H1 (cell line): ENCODE results near the gene GAMT. TPM values are rescaled to one million over a fixed set of nuclear protein-coding genes. Genes with fewer than 3 reads are reported as not detected.

Source experiments
- CTCF ChIA-PET: fragments of 300-600 bp; sonication (Branson Sonifier 250); formaldehyde crosslinking; loops from one replicate; lab custom pipeline; 2021; ENCODE audit not compliant: partially characterized antibody; lab: Charles Lee
- POLR2A ChIA-PET: fragments of 300-600 bp; sonication (Branson Sonifier 250); formaldehyde crosslinking; loops from one replicate; lab custom pipeline; 2021; ENCODE audit warnings: inconsistent platforms; ENCODE audit not compliant: partially characterized antibody; lab: Charles Lee
- DNase-seq, 2 experiments: peaks; one replicate each; pipeline versions ENCODE4 v3.0.0 to v3.0.0-alpha.2; 2010 to 2022; ENCODE audit warnings: low spot score in 2 of 2, low read depth in 1 of 2, mixed read lengths in 1 of 2
- FAIRE-seq: peaks from 2 replicates; lab custom pipeline; 2011; peaks lifted over from hg19 to GRCh38; lab: Jason Lieb, UNC
- H2AFZ ChIP-seq: 2 replicates; pipeline ENCODE4 v1.8.1; 2012; ENCODE audit warnings: low read length, inconsistent platforms
- H2AK5ac ChIP-seq: 2 replicates; pipeline ENCODE4 v1.6.1; 2013; ENCODE audit warnings: low read depth, low read length
- H2BK120ac ChIP-seq: replicated peaks from 2 replicates; pipeline ENCODE3; 2013; ENCODE audit warnings: low read depth, low read length, inconsistent platforms
- H2BK12ac ChIP-seq: 2 replicates; pipeline ENCODE4 v1.6.1; 2013; ENCODE audit warnings: low read depth, low read length
- H2BK15ac ChIP-seq: 2 replicates; pipeline ENCODE4 v1.6.1; 2013; ENCODE audit warnings: low read length
- H2BK20ac ChIP-seq: 2 replicates; pipeline ENCODE4 v1.6.1; 2013; ENCODE audit warnings: low read length
- H2BK5ac ChIP-seq: 2 replicates; pipeline ENCODE4 v1.6.1; 2013; ENCODE audit warnings: low read depth, low read length
- H3K14ac ChIP-seq: 2 replicates; pipeline ENCODE4 v1.6.1; 2013; ENCODE audit warnings: inconsistent platforms; ENCODE audit not compliant: insufficient read length
- H3K18ac ChIP-seq: 2 replicates; pipeline ENCODE4 v1.6.1; 2013; ENCODE audit warnings: low read length; ENCODE audit errors: extremely low read depth
- H3K23ac ChIP-seq: 2 replicates; pipeline ENCODE4 v1.6.1; 2013; ENCODE audit warnings: inconsistent platforms; ENCODE audit not compliant: insufficient read length
- H3K23me2 ChIP-seq: 2 replicates; pipeline ENCODE4 v1.6.1; 2013; ENCODE audit warnings: low read depth, low read length
- H3K27ac ChIP-seq: 2 replicates; pipeline ENCODE4 v1.6.1; 2011; ENCODE audit warnings: low read depth, low read length, inconsistent platforms
- H3K27me3 ChIP-seq, 4 experiments: replicated peaks in 1 of 4; 1 replicate in 1 of 4; 2 replicates in 3 of 4; pipeline versions ENCODE4 v1.6.1 to v1.8.1; 2011 to 2013; ENCODE audit warnings: low read length in 3 of 4, mild to moderate bottlenecking in 3 of 4, inconsistent platforms in 2 of 4, mixed read lengths in 2 of 4, moderate library complexity in 1 of 4; ENCODE audit not compliant: control insufficient read depth in 3 of 4, insufficient read depth in 3 of 4; ENCODE audit errors: extremely low read depth in 1 of 4
- H3K36me3 ChIP-seq, 4 experiments: 2 replicates each; pipeline versions ENCODE4 v1.6.1 to v1.8.1; 2011 to 2013; ENCODE audit warnings: mild to moderate bottlenecking in 4 of 4, low read length in 3 of 4, moderate library complexity in 2 of 4, control low read depth in 1 of 4, inconsistent platforms in 1 of 4; ENCODE audit not compliant: insufficient read depth in 4 of 4, control insufficient read depth in 2 of 4
- H3K4ac ChIP-seq: replicated peaks from 2 replicates; pipeline ENCODE3; 2013; ENCODE audit warnings: low read length, low read depth, mixed read lengths, inconsistent platforms; ENCODE audit not compliant: insufficient read length
- H3K4me1 ChIP-seq, 4 experiments: replicated peaks in 1 of 4; 1 replicate in 1 of 4; 2 replicates in 3 of 4; pipeline versions ENCODE4 v1.6.1 to v1.8.1; 2011 to 2013; ENCODE audit warnings: low read length in 3 of 4, inconsistent platforms in 2 of 4, mixed read lengths in 1 of 4; ENCODE audit not compliant: insufficient read depth in 4 of 4, control insufficient read depth in 3 of 4
- H3K4me2 ChIP-seq, 2 experiments: 2 replicates each; pipeline versions ENCODE4 v1.6.1 to v1.8.1; 2011 to 2013; ENCODE audit warnings: low read depth in 2 of 2, low read length in 2 of 2, control low read depth in 1 of 2, inconsistent platforms in 1 of 2, mild to moderate bottlenecking in 1 of 2; ENCODE audit not compliant: insufficient read depth in 1 of 2
- H3K4me3 ChIP-seq, 4 experiments: fragments of 200-600, 300-600 bp in 1 of 4; sonication (generic), shearing (Covaris generic), sonication (Bioruptor Twin) in 1 of 4; 2 replicates each; pipeline versions ENCODE4 v1.5.1 to v1.8.1; 2011 to 2016; ENCODE audit warnings: low read length in 4 of 4, low read depth in 3 of 4, control low read depth in 2 of 4, inconsistent platforms in 2 of 4, mild to moderate bottlenecking in 2 of 4, mixed read lengths in 1 of 4, moderate library complexity in 1 of 4; ENCODE audit not compliant: insufficient read depth in 2 of 4; ENCODE audit errors: extremely low read depth in 1 of 4
- H3K56ac ChIP-seq: replicated peaks from 2 replicates; pipeline ENCODE3; 2013; ENCODE audit warnings: low read depth, mild to moderate bottlenecking, mixed read lengths, low read length, inconsistent platforms; ENCODE audit not compliant: insufficient read length
- H3K79me1 ChIP-seq: 2 replicates; pipeline ENCODE4 v1.6.1; 2013; ENCODE audit warnings: low read depth, low read length, control low read depth
- H3K79me2 ChIP-seq, 2 experiments: 2 replicates each; pipeline versions ENCODE4 v1.6.1 to v1.8.1; 2012 to 2013; ENCODE audit warnings: low read length in 2 of 2, mild to moderate bottlenecking in 2 of 2, inconsistent platforms in 1 of 2; ENCODE audit not compliant: insufficient read depth in 2 of 2, control insufficient read depth in 1 of 2
- H3K9ac ChIP-seq, 4 experiments: replicated peaks in 1 of 4; 1 replicate in 1 of 4; 2 replicates in 3 of 4; pipeline versions ENCODE4 v1.6.1 to v1.8.1; 2011 to 2013; ENCODE audit warnings: low read depth in 3 of 4, low read length in 3 of 4, control low read depth in 2 of 4, mild to moderate bottlenecking in 2 of 4, moderate library complexity in 2 of 4, inconsistent platforms in 1 of 4; ENCODE audit errors: extremely low read depth in 1 of 4
- H3K9me3 ChIP-seq, 2 experiments: 2 replicates each; pipeline versions ENCODE4 v1.6.1 to v1.8.1; 2012 to 2013; ENCODE audit warnings: mild to moderate bottlenecking in 2 of 2, moderate library complexity in 2 of 2, control low read depth in 1 of 2, inconsistent platforms in 1 of 2, low read depth in 1 of 2, low read length in 1 of 2, mixed read lengths in 1 of 2; ENCODE audit not compliant: insufficient read depth in 2 of 2
- H4K20me1 ChIP-seq, 2 experiments: replicated peaks in 1 of 2; 2 replicates each; pipeline versions ENCODE3 to v1.8.1; 2011 to 2013; ENCODE audit warnings: inconsistent platforms in 2 of 2, low read length in 2 of 2, mild to moderate bottlenecking in 1 of 2; ENCODE audit not compliant: insufficient read depth in 2 of 2, control insufficient read depth in 1 of 2
- H4K5ac ChIP-seq: 2 replicates; pipeline ENCODE4 v1.6.1; 2013; ENCODE audit warnings: low read length, low read depth, mixed read lengths, inconsistent platforms; ENCODE audit not compliant: insufficient read length
- H4K8ac ChIP-seq: 2 replicates; pipeline ENCODE4 v1.8.0; 2013; ENCODE audit warnings: mild to moderate bottlenecking, moderate library complexity, low read length, inconsistent platforms; ENCODE audit not compliant: insufficient read depth; ENCODE audit errors: extremely low read depth
- H4K91ac ChIP-seq: replicated peaks from 2 replicates; pipeline ENCODE3; 2013; ENCODE audit warnings: low read length, mixed read lengths, inconsistent platforms; ENCODE audit not compliant: insufficient read length
- CBX5 ChIP-seq: fragments of 300-800, 300-1000 bp; sonication (generic); IDR thresholded peaks from 2 replicates; pipeline ENCODE4 v1.7.1; 2016; ENCODE audit warnings: antibody characterized with exemption, low read length, low read depth
- CEBPB ChIP-seq: IDR thresholded peaks from 2 replicates; pipeline ENCODE4 v1.6.1; 2012; ENCODE audit warnings: low read depth, low read length
- CHD1 ChIP-seq: IDR thresholded peaks from 2 replicates; pipeline ENCODE4 v1.6.1; 2012; ENCODE audit warnings: low read depth, low read length, improper control_type of control experiment
- CHD2 ChIP-seq: IDR thresholded peaks from 2 replicates; pipeline ENCODE4 v1.6.1; 2012; ENCODE audit warnings: low read length, improper control_type of control experiment
- E2F6 ChIP-seq: IDR thresholded peaks from 2 replicates; pipeline ENCODE4 v1.6.1; 2012; ENCODE audit warnings: inconsistent platforms
- HDAC2 ChIP-seq, 2 experiments: fragments of 300-600 bp in 1 of 2; sonication (generic) in 1 of 2; IDR thresholded peaks; 2 replicates each; pipeline ENCODE4 v1.6.1; 2011 to 2012; ENCODE audit warnings: low read depth in 2 of 2, low read length in 2 of 2, mild to moderate bottlenecking in 2 of 2, moderate library complexity in 2 of 2, borderline replicate concordance in 1 of 2, inconsistent platforms in 1 of 2
- MAX ChIP-seq: IDR thresholded peaks from 2 replicates; pipeline ENCODE4 v1.6.1; 2012; ENCODE audit warnings: inconsistent platforms
- POLR2A ChIP-seq, 2 experiments: IDR thresholded peaks; 1 replicate in 1 of 2; 2 replicates in 1 of 2; pipeline ENCODE4 v1.6.1; 2011; ENCODE audit warnings: low read depth in 2 of 2, low read length in 2 of 2, mild to moderate bottlenecking in 2 of 2; ENCODE audit errors: control extremely low read depth in 1 of 2
- POLR2AphosphoS5 ChIP-seq: IDR thresholded peaks from 2 replicates; pipeline ENCODE4 v1.6.1; 2011; ENCODE audit warnings: low read depth, low read length
- TAF7 ChIP-seq: optimal IDR thresholded peaks from 2 replicates; pipeline ENCODE3; 2011; ENCODE audit warnings: low read depth, mild to moderate bottlenecking, inconsistent platforms, low read length, moderate library complexity, borderline replicate concordance
- TEAD4 ChIP-seq: IDR thresholded peaks from 2 replicates; pipeline ENCODE4 v1.6.1; 2012; ENCODE audit warnings: low read depth, low read length, inconsistent platforms, mixed read lengths
- WGBS, 2 experiments: shearing (Covaris generic) in 1 of 2; methylation state at CpG; one replicate each; pipeline versions ENCODE4 v1.1.6 to v1.1.7; 2013 to 2015; ENCODE audit warnings: low lambda C conversion rate in 2 of 2, mixed read lengths in 2 of 2, inconsistent platforms in 1 of 2, low coverage in 1 of 2, missing lambda C conversion rate in 1 of 2; ENCODE audit not compliant: insufficient replicate concordance in 2 of 2, insufficient coverage in 1 of 2, insufficient read length in 1 of 2; ENCODE audit errors: extremely low coverage in 1 of 2, missing lambda C conversion rate in 1 of 2; 5-methylcytosine and 5-hydroxymethylcytosine counted together
- polyA plus RNA-seq, 7 experiments: library from polyadenylated mRNA; depleted of rRNA in 3 of 7; stranded (reverse) in 5 of 7; unstranded in 2 of 7; fragments of >200 nt in 5 of 7; fragments of 200-250 nt in 2 of 7; gene quantifications; 1 replicate in 5 of 7; 2 replicates in 1 of 7; 4 replicates in 1 of 7; pipeline versions ENCODE4 v1.2.1 to v1.2.3, GENCODE V29; 2011 to 2013; ENCODE audit warnings: missing spikeins in 2 of 7, mixed read lengths in 2 of 7
- total RNA-seq: library from RNA; stranded (reverse); fragmentation: NEBNext Ultra II Directional; extraction: Animal tissue kit (Norgen Biotek cat#: 25700); gene quantifications from 2 replicates; pipeline ENCODE4 v1.2.1, GENCODE V29; 2021

Gene GAMT
- total and polyA plus RNA-seq, 2 of the 8 experiments (the other 6 are each of a cell fraction or from before 2014, with no cell fraction given): 17.2 to 35.6 TPM

GRCh38 chr19:1428738-1429391, 27.5 kb upstream of the GAMT start:
- H3K4me1 ChIP-seq: peaks cover 0 to under 1% (median 0%) of the 10 kb centered on the region in 4 experiments; a peak in 1 of 7 replicates
- peaks cover 9% of the 10 kb centered on the region for H3K79me1 ChIP-seq
- DNase-seq: no peak
- POLR2A ChIA-PET: interaction anchor here (0.6 to 1.0 kb wide), 6 partner anchors 10 to 216 kb away, joined by 3 to 4 read pairs (median 3); no protein-coding TSS in a partner anchor
- H2BK12ac ChIP-seq: no peak overlapping the region
- H3K56ac ChIP-seq: no peak overlapping the region
- H4K8ac ChIP-seq: peak overlapping the region; percentile 18; the same call in 1 of the 2 replicates
- no peaks in the 10 kb centered on the region for H3K23me2 ChIP-seq
- no peak overlapping the region for H3K4me2 ChIP-seq
- no peak overlapping the region for H3K4me3 ChIP-seq
- no peak overlapping the region for H3K18ac ChIP-seq
- no peaks in the 10 kb centered on the region for H3K9me3 ChIP-seq
- H3K14ac ChIP-seq: no peak overlapping the region
- H3K23ac ChIP-seq: no peak overlapping the region
- H4K91ac ChIP-seq: no peak overlapping the region
- 92% methylated on average over 39 of the region's 41 CpGs; no CpG with 5 or more reads in 1 of the 2 experiments for WGBS, 2 experiments
- H4K20me1 ChIP-seq: peaks cover 25 to 42% of the 10 kb centered on the region in 2 experiments
- no peak overlapping the region for H2AFZ ChIP-seq
- no peak overlapping the region for H3K9ac ChIP-seq
- no peak overlapping the region for H3K27ac ChIP-seq
- H3K79me2 ChIP-seq: peaks cover 0 to 23% of the 10 kb centered on the region in 2 experiments; a peak in 2 of 4 replicates
- H4K5ac ChIP-seq: no peak overlapping the region
- peaks cover 31 to 79% (median 66%) of the 10 kb centered on the region in 4 experiments for H3K36me3 ChIP-seq
- no peaks in the 10 kb centered on the region for H3K27me3 ChIP-seq
- no peak overlapping the region for H2BK20ac ChIP-seq
- CTCF ChIA-PET: interaction anchor here (1.2 kb wide), 1 partner anchor 26 kb away, joined by 4 read pairs; no protein-coding TSS in a partner anchor
- H2AK5ac ChIP-seq: no peak overlapping the region
- no peak for FAIRE-seq
- no peak overlapping the region for H2BK120ac ChIP-seq
- H2BK5ac ChIP-seq: no peak overlapping the region
- H2BK15ac ChIP-seq: no peak overlapping the region
- no peak overlapping the region for H3K4ac ChIP-seq
- TF ChIP-seq POLR2A (IDR thresholded peaks at IDR 0.05; ENCODE audit: control extremely low read depth in 1 of 2, low read depth in 2 of 2, low read length in 2 of 2) (no peak), TAF7 (no peak), MAX (no peak), TEAD4 (no peak), POLR2AphosphoS5 (no peak), HDAC2 (IDR thresholded peaks at IDR 0.05; ENCODE audit: borderline replicate concordance in 1 of 2, low read depth in 2 of 2, low read length in 2 of 2) (no peak), CEBPB (no peak), CHD1 (no peak), CHD2 (no peak), CBX5 (no peak), E2F6 (no peak)
